ENCODE measurements around the gene PEF1.

Gene PEF1

GRCh38 chr1:31669786-31670592 lies 25.3 kb upstream of the PEF1 start:
- ChIA-PET POLR2A (no interaction called here), CTCF (interaction anchor here (0.7 to 1.7 kb wide), 4 partner anchors 9 to 119 kb away, joined by 3 to 6 read pairs (median 3); no protein-coding TSS in a partner anchor)
- DNase-seq (ENCODE audit: extremely low spot score) = no peak

DNA sequence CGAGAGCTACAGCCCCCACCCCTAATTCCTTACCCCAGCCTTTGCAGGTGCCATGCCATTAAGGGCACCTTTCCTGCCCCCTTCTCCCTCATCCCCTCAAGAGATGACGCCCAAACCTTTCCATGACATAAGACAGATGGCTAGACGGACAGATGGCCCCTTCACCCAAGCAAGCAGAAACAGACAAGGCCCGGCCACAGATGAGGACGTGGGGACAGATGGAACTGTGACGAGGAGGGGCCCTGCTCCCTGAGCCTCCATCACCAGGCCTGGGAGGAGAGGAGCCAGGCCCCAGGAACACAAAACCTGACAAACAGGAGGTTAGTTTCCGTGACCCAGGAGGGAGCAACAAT lies 24.7 kb upstream of the PEF1 start:
- ChIA-PET CTCF (interaction anchor here (1.7 kb wide), 1 partner anchor 46 kb away, joined by 6 read pairs; no protein-coding TSS in a partner anchor), POLR2A (no interaction called here)
- TF ChIP-seq ELF4 (IDR thresholded peaks at IDR 0.05) (no peak), FOXA1 (IDR thresholded peaks at IDR 0.05) (no peak)
- DNase-seq (ENCODE audit: extremely low spot score) = no peak

More at GRCh38 chr1:31669786-31670592, 25.3 kb upstream of the PEF1 start:
- TF ChIP-seq CTBP1 (IDR thresholded peaks at IDR 0.05; ENCODE audit: borderline replicate concordance) (no peak), NFRKB (IDR thresholded peaks at IDR 0.05) (no peak), ARNT (IDR thresholded peaks at IDR 0.05) (no peak), BHLHE40 (IDR thresholded peaks at IDR 0.05; ENCODE audit: borderline replicate concordance) (no peak), TARDBP (IDR thresholded peaks at IDR 0.05) (no peak), SP1 (IDR thresholded peaks at IDR 0.05) (no peak), ELF4 (IDR thresholded peaks at IDR 0.05) (no peak), FOXK2 (IDR thresholded peaks at IDR 0.05) (no peak), L3MBTL2 (conservative IDR thresholded peaks at IDR 0.05) (no peak), FOXA1 (IDR thresholded peaks at IDR 0.05) (no peak)

- TF ChIP-seq ELF4 (IDR thresholded peaks at IDR 0.05) (no peak), PKNOX1 (IDR thresholded peaks at IDR 0.05) (no peak), TARDBP (IDR thresholded peaks at IDR 0.05) (no peak), FOXA1 (IDR thresholded peaks at IDR 0.05) (no peak), BHLHE40 (IDR thresholded peaks at IDR 0.05; ENCODE audit: borderline replicate concordance) (no peak), NFRKB (IDR thresholded peaks at IDR 0.05) (no peak), HDGF (IDR thresholded peaks at IDR 0.05; ENCODE audit: borderline replicate concordance) (no peak), L3MBTL2 (conservative IDR thresholded peaks at IDR 0.05) (no peak), SUZ12 (IDR thresholded peaks at IDR 0.05) (no peak), CTBP1 (IDR thresholded peaks at IDR 0.05; ENCODE audit: borderline replicate concordance) (no peak), ZNF384 (IDR thresholded peaks at IDR 0.05) (no peak), SP1 (IDR thresholded peaks at IDR 0.05) (no peak), FOXK2 (IDR thresholded peaks at IDR 0.05) (no peak), LEF1 (IDR thresholded peaks at IDR 0.05; ENCODE audit: borderline replicate concordance) (no peak), FOXM1 (IDR thresholded peaks at IDR 0.05; ENCODE audit: borderline replicate concordance) (no peak), ARNT (IDR thresholded peaks at IDR 0.05) (no peak)
- no peak for DNase-seq (ENCODE audit: extremely low spot score)
- CTCF ChIA-PET = no interaction called here
- POLR2A ChIA-PET = no interaction called here
These were observed 23.7 kb upstream of the PEF1 start for GRCh38 chr1:31668303-31668883.

DNA sequence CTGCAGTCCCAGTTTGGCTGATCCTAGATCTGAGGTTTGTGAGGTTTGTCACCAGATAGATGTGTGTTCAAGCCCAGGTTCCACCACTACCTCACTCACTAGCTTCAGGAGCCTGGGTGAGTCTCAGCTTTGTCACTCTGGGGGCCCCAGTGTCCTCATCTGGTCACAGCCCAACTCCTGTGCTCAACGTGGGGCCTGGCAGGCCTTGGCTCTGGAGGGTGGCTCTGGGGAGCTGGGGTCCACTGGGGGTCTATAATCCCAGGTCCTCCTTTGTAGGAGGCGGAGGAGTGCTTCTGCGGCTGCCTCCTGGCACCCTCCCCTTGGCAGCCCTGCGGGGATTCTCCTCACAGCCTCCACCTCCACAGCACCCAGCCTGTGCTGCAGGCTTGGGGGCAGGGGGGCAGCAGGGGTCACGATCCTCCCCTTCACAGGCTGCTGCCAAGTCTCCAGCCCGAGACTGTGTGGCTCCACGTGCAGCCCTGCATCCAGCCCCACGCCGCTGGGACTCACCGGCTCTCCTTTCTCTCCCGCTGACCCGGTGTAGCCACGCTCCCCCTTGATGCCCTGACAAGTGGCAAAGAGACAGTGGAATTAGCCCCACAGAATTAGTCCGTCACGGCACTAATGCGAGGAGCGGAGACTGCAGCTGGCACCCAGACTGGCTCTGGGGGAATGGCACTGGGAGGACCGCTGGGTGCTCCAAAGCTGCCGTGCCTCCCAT lies 22.5 kb upstream of the PEF1 start:
- CTCF ChIA-PET = interaction anchor here (1.1 to 3.6 kb wide), 2 partner anchors 16 to 122 kb away, joined by 3 to 22 read pairs; no protein-coding TSS in a partner anchor
- no peak for TF ChIP-seq LEF1 (IDR thresholded peaks at IDR 0.05; ENCODE audit: borderline replicate concordance)
- TF ChIP-seq ARNT (IDR thresholded peaks at IDR 0.05) = no peak
- TF ChIP-seq FOXM1 (IDR thresholded peaks at IDR 0.05; ENCODE audit: borderline replicate concordance) = no peak
- no peak for TF ChIP-seq HDGF (IDR thresholded peaks at IDR 0.05; ENCODE audit: borderline replicate concordance)
- TF ChIP-seq SP1 (IDR thresholded peaks at IDR 0.05) = no peak
- TF ChIP-seq NFRKB (IDR thresholded peaks at IDR 0.05) = no peak
- TF ChIP-seq CTBP1 (IDR thresholded peaks at IDR 0.05; ENCODE audit: borderline replicate concordance) = no peak
- TF ChIP-seq ELF4 (IDR thresholded peaks at IDR 0.05) = no peak
- POLR2A ChIA-PET = no interaction called here
- no peak for DNase-seq (ENCODE audit: extremely low spot score)

DNA sequence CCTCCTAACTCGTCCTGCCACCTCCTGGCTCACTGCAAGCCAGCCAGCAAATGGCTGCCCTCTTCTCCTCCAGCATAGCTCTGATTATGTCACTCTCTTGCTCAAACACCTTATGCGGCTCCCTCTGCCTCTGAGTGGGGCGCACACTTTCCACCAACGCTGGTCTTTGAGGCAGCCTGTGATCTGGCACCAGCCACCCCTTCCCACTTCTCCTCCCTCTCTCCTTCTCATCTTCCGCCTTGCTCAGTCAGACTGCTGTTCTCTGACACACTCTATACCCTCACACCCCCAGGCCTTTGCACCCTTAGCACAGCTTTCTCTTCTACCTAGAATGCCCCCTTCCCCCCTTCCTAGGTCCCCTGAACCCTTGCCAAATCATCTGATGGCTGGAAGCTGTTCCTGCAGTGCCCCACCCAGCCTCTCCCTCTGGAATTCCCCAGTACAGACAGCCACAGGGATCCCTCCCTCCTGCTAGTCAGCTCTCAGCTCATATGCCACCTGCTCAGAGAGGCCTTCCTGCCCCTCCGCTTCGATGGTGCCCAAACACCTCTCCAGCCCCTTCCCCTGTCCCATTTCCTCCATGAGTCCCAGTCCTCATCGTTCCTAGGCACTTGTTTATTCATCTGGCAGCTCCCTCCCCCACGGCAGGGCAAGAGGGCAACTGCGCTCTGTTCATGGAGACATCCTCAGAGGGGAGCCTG lies 21.7 kb upstream of the PEF1 start:
- TF ChIP-seq CTBP1 (IDR thresholded peaks at IDR 0.05; ENCODE audit: borderline replicate concordance) (no peak), LEF1 (IDR thresholded peaks at IDR 0.05; ENCODE audit: borderline replicate concordance) (no peak), TARDBP (IDR thresholded peaks at IDR 0.05) (no peak), HDGF (IDR thresholded peaks at IDR 0.05; ENCODE audit: borderline replicate concordance) (no peak), SP1 (IDR thresholded peaks at IDR 0.05) (no peak), SUZ12 (IDR thresholded peaks at IDR 0.05) (no peak), NFRKB (IDR thresholded peaks at IDR 0.05) (no peak), BHLHE40 (IDR thresholded peaks at IDR 0.05; ENCODE audit: borderline replicate concordance) (no peak), FOXA1 (IDR thresholded peaks at IDR 0.05) (no peak), ARNT (IDR thresholded peaks at IDR 0.05) (no peak), FOXM1 (IDR thresholded peaks at IDR 0.05; ENCODE audit: borderline replicate concordance) (no peak), FOXK2 (IDR thresholded peaks at IDR 0.05) (no peak), ZNF384 (IDR thresholded peaks at IDR 0.05) (no peak), PKNOX1 (IDR thresholded peaks at IDR 0.05) (no peak), ELF4 (IDR thresholded peaks at IDR 0.05) (no peak), L3MBTL2 (conservative IDR thresholded peaks at IDR 0.05) (no peak)
- ChIA-PET CTCF (interaction anchor here (1.0 to 3.6 kb wide), 5 partner anchors 17 to 123 kb away, joined by 3 to 22 read pairs (median 8); partner anchors contain the start of gene COL16A1), POLR2A (no interaction called here)
- no peak for DNase-seq (ENCODE audit: extremely low spot score)
